KMS-11 (cell line): ENCODE data around the gene CD6.

ENCODE experiments used
- H2AFZ ChIP-seq: fragments of 200-600 bp; sonication (generic); 2 replicates; pipeline ENCODE4 v1.6.1; 2016; ENCODE audit warnings: antibody characterized with exemption, mixed run types, low read depth
- H3K27ac ChIP-seq: fragments of 200-600 bp; sonication (generic); 2 replicates; pipeline ENCODE4 v1.6.1; 2016; ENCODE audit warnings: mild to moderate bottlenecking, mixed run types
- H3K27me3 ChIP-seq: fragments of 200-600 bp; sonication (generic); 2 replicates; pipeline ENCODE4 v1.6.1; 2017; ENCODE audit warnings: mild to moderate bottlenecking, low read depth, mixed run types, moderate library complexity; ENCODE audit not compliant: insufficient read depth
- H3K36me3 ChIP-seq: fragments of 200-600 bp; sonication (generic); 2 replicates; pipeline ENCODE4 v1.6.1; 2017; ENCODE audit warnings: mild to moderate bottlenecking, mixed run types; ENCODE audit not compliant: insufficient read depth
- H3K4me1 ChIP-seq: fragments of 200-600 bp; sonication (generic); 2 replicates; pipeline ENCODE4 v1.6.1; 2016; ENCODE audit warnings: mild to moderate bottlenecking, low read depth, mixed run types; ENCODE audit not compliant: poor library complexity, severe bottlenecking
- H3K4me2 ChIP-seq: fragments of 200-600 bp; sonication (generic); 2 replicates; pipeline ENCODE4 v1.7.0; 2016; ENCODE audit warnings: mild to moderate bottlenecking, mixed run types
- H3K4me3 ChIP-seq: fragments of 200-600 bp; sonication (generic); IDR thresholded peaks from 2 replicates; pipeline ENCODE4 v1.6.1; 2017; ENCODE audit warnings: low read depth, low read length, mixed read lengths; ENCODE audit not compliant: insufficient read depth
- H3K79me2 ChIP-seq: fragments of 200-600 bp; sonication (generic); 2 replicates; pipeline ENCODE4 v1.6.1; 2016; ENCODE audit warnings: low read depth, mixed run types; ENCODE audit not compliant: insufficient read depth
- H3K9ac ChIP-seq: fragments of 200-600 bp; sonication (generic); 2 replicates; pipeline ENCODE4 v1.6.1; 2016; ENCODE audit warnings: mild to moderate bottlenecking, mixed run types
- H4K20me1 ChIP-seq: fragments of 200-600 bp; sonication (generic); 2 replicates; pipeline ENCODE4 v1.6.1; 2016; ENCODE audit warnings: mild to moderate bottlenecking, mixed run types; ENCODE audit not compliant: insufficient read depth
- TF ChIP-seq, protein P1 (sequence below): fragments of 200-600 bp; sonication (generic); conservative IDR thresholded peaks from 2 replicates; pipeline ENCODE4 v1.6.1; 2017; ENCODE audit warnings: low read depth, mild to moderate bottlenecking, antibody characterized with exemption, low read length, moderate library complexity, mixed read lengths

CD6 gene

DNA sequence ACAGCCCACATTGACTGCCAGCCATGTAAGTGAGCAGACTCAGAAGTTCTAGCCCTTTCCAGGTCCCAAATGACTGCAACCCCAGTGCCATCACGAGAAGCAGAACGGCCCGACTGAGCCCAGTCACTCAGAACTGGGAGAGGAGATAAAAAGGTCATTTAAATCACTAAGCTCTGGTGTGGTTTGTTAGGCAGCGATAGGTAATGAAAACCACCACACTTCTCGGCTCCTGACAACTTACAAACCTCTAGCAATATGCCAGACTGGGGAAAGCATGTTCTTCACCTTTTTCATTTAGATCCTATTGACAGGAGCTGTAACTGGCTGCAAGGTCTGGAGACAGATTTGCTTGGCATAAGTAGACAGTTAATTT lies 26.2 kb upstream of the CD6 start:
- H3K79me2 ChIP-seq = no peaks in the 10 kb centered on the region
- TF ChIP-seq, protein P1, sequence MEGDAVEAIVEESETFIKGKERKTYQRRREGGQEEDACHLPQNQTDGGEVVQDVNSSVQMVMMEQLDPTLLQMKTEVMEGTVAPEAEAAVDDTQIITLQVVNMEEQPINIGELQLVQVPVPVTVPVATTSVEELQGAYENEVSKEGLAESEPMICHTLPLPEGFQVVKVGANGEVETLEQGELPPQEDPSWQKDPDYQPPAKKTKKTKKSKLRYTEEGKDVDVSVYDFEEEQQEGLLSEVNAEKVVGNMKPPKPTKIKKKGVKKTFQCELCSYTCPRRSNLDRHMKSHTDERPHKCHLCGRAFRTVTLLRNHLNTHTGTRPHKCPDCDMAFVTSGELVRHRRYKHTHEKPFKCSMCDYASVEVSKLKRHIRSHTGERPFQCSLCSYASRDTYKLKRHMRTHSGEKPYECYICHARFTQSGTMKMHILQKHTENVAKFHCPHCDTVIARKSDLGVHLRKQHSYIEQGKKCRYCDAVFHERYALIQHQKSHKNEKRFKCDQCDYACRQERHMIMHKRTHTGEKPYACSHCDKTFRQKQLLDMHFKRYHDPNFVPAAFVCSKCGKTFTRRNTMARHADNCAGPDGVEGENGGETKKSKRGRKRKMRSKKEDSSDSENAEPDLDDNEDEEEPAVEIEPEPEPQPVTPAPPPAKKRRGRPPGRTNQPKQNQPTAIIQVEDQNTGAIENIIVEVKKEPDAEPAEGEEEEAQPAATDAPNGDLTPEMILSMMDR = no peak; the same call in 1 of the 2 replicates
- no peaks in the 10 kb centered on the region for H3K36me3 ChIP-seq
- no peak overlapping the region for H3K27ac ChIP-seq
- H3K9ac ChIP-seq = no peak overlapping the region
- no peak overlapping the region for H3K4me3 ChIP-seq
- no peak overlapping the region for H2AFZ ChIP-seq
- no peaks in the 10 kb centered on the region for H3K27me3 ChIP-seq
- H3K4me2 ChIP-seq = no peak overlapping the region
- H3K4me1 ChIP-seq = peaks cover under 1% of the 10 kb centered on the region
- H4K20me1 ChIP-seq = no peaks in the 10 kb centered on the region

DNA sequence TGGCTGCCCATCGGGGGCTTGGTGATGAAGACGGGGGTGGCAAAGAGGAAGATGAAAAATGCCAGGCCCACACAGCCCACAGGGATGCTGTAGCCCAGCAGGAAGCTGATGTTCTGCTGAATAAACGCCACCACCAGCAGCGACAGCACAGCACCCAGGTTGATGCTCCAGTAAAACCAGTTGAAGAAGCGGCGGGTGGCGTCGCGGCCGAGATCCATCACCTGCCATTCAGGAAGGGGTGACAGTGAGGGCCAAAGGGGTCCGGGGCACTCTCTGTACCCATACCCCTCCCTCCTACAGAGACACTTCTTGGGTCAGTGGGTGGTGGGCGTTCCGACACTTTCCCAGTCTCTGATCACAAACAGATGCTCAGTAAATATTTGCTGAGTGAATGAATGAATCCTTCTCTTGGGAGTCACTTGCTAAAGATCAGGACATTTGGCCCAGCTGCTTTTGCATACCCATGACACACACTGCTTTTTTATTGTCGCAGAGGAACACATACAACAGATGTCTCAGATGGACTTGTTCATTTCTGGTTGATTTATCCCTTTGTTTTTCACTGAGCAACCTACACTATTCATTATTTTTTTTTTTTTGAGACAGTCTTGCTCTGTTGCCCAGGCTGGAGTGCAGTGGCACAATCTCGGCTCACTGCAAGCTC lies 24.7 kb upstream of the CD6 start:
- H3K27ac ChIP-seq = no peak overlapping the region
- H3K79me2 ChIP-seq = no peaks in the 10 kb centered on the region
- H3K4me3 ChIP-seq = no peak overlapping the region
- no peak overlapping the region for H3K9ac ChIP-seq
- H3K4me1 ChIP-seq = no peaks in the 10 kb centered on the region
- TF ChIP-seq, protein P1 = no peak
- H3K4me2 ChIP-seq = no peak overlapping the region
- H3K36me3 ChIP-seq = no peaks in the 10 kb centered on the region
- no peaks in the 10 kb centered on the region for H4K20me1 ChIP-seq
- H3K27me3 ChIP-seq = no peaks in the 10 kb centered on the region
- no peak overlapping the region for H2AFZ ChIP-seq

DNA sequence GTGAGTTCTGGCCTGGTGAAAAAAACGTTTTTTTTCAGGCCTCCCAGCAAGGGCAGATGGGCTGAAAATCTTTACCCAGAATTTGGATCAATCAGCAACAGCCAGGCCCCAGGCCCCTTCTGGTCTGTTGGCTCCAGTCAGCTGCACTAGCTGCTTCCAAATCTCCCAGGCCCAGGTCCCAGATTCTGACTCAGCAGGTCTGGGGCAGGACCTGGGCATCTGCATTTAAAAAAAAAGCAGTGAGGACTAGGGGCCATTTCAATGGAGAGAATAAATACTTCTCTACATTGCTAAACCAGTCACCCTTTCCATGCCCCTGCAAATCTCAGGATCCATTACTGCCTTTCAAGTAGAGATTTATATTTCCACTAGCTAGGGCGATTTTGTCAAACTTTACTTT lies 23.8 kb upstream of the CD6 start:
- H4K20me1 ChIP-seq = no peaks in the 10 kb centered on the region
- H3K79me2 ChIP-seq = no peaks in the 10 kb centered on the region
- H3K4me2 ChIP-seq = no peak overlapping the region
- H3K36me3 ChIP-seq = no peaks in the 10 kb centered on the region
- no peak overlapping the region for H3K9ac ChIP-seq
- no peak overlapping the region for H3K4me3 ChIP-seq
- no peak overlapping the region for H2AFZ ChIP-seq
- no peaks in the 10 kb centered on the region for H3K27me3 ChIP-seq
- H3K27ac ChIP-seq = no peak overlapping the region
- H3K4me1 ChIP-seq = no peaks in the 10 kb centered on the region
- TF ChIP-seq, protein P1 = no peak

DNA sequence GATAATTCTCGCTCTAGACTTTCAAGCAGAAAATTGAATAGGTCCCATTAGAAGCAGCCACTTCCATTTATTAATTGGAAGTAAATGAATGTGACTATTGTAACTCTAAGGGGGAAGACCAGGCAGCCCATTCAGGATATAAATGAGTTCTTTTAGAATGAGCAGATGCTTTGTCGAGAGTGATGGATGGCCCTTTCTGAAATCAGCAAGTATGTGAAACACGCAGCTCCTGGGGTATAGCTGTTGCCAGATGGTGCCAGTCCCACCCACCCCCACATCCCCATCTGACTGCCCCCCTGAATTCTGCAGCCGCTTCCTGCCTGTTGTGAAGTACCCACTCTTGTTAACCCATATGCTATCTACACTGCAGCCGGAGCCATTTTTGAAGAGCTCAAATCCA lies 23.2 kb upstream of the CD6 start:
- H3K79me2 ChIP-seq = no peaks in the 10 kb centered on the region
- H3K4me1 ChIP-seq = no peaks in the 10 kb centered on the region
- H2AFZ ChIP-seq = no peak overlapping the region
- H3K4me3 ChIP-seq = no peak overlapping the region
- TF ChIP-seq, protein P1 = no peak
- no peaks in the 10 kb centered on the region for H3K36me3 ChIP-seq
- no peaks in the 10 kb centered on the region for H3K27me3 ChIP-seq
- no peak overlapping the region for H3K27ac ChIP-seq
- no peak overlapping the region for H3K4me2 ChIP-seq
- no peak overlapping the region for H3K9ac ChIP-seq
- H4K20me1 ChIP-seq = no peaks in the 10 kb centered on the region
